Stimulated activated CD4-positive, alpha-beta T cell treated with anti-CD3 and anti-CD28 coated beads, Interleukin-12 subunit alpha, Interleukin-12 subunit beta, amount 100 ng/mL, for 48 hours (primary cell): ENCODE data around the gene PALLD.

ENCODE experiments used
- DNase-seq, 3 donors: peaks; one replicate each; pipeline ENCODE4 v3.0.0-alpha.2; 2020; ENCODE audit warnings: low read depth in 2 of 3, low spot score in 1 of 3

Gene PALLD

GRCh38 chr4:168841000-168841671, 344.3 kb downstream of the PALLD start:
- DNase-seq: no peak

- DNase-seq: no peak
These were observed 344.8 kb downstream of the PALLD start for GRCh38 chr4:168841672-168842019.

- DNase-seq: no peak
These were observed 345.3 kb downstream of the PALLD start for GRCh38 chr4:168842186-168842585.

GRCh38 chr4:168843635-168844034, 346.8 kb downstream of the PALLD start:
- no peak for DNase-seq

- DNase-seq: no peak
These were observed 347.6 kb downstream of the PALLD start for GRCh38 chr4:168844353-168845049.

- no peak for DNase-seq
These were observed 349.0 kb downstream of the PALLD start for GRCh38 chr4:168845897-168846296.

- no peak for DNase-seq
These were observed 349.6 kb downstream of the PALLD start for GRCh38 chr4:168846414-168846813.

GRCh38 chr4:168847771-168848502, 351.1 kb downstream of the PALLD start:
- no peak for DNase-seq

GRCh38 chr4:168849030-168849675, 352.3 kb downstream of the PALLD start:
- no peak for DNase-seq

GRCh38 chr4:168849997-168850396, 353.1 kb downstream of the PALLD start:
- DNase-seq: no peak

GRCh38 chr4:168852387-168852786, 355.5 kb downstream of the PALLD start:
- DNase-seq: no peak

- no peak for DNase-seq
These were observed 356.3 kb downstream of the PALLD start for GRCh38 chr4:168852933-168853713.

GRCh38 chr4:168853770-168854169, 356.9 kb downstream of the PALLD start:
- DNase-seq: no peak

GRCh38 chr4:168854350-168854921, 357.6 kb downstream of the PALLD start:
- no peak for DNase-seq

GRCh38 chr4:168856312-168856711, 359.5 kb downstream of the PALLD start:
- no peak for DNase-seq

- DNase-seq: no peak
These were observed 360.2 kb downstream of the PALLD start for GRCh38 chr4:168857009-168857408.

GRCh38 chr4:168857546-168858314, 360.9 kb downstream of the PALLD start:
- DNase-seq: no peak

GRCh38 chr4:168859100-168859499, 362.2 kb downstream of the PALLD start:
- DNase-seq: no peak

GRCh38 chr4:168859888-168860694, 363.2 kb downstream of the PALLD start:
- DNase-seq: no peak
